Activated CD8-positive, alpha-beta memory T cell treated with anti-CD3 and anti-CD28 coated beads for 1 hour (primary cell): ENCODE data around the gene SLC38A3.
"Not testable (repeated sequence)": the region's sequence is repeated elsewhere in the genome, so short reads cannot be mapped to it uniquely, and the experiment has no call there.

Experiments used
- DNase-seq, 2 donors: peaks; one replicate each; pipeline ENCODE4 v3.0.0-alpha.2; 2020; ENCODE audit warnings: low read depth in 1 of 2; ENCODE audit errors: extremely low read depth in 1 of 2

The SLC38A3 gene

GRCh38 chr3:50245831-50246516, 40.9 kb downstream of the SLC38A3 start:
- DNase-seq, result peak; percentile 90 to 96

GRCh38 chr3:50246517-50246954, 41.5 kb downstream of the SLC38A3 start:
- peak; percentile 59 to 60 for DNase-seq

- DNase-seq, result no peak
Observed at GRCh38 chr3:50248387-50248786, 43.3 kb downstream of the SLC38A3 start.

GRCh38 chr3:50249457-50249856, 44.4 kb downstream of the SLC38A3 start:
- DNase-seq, result no peak

GRCh38 chr3:50250514-50250913, 45.4 kb downstream of the SLC38A3 start:
- DNase-seq, result no peak

- no peak for DNase-seq
Observed at GRCh38 chr3:50251220-50251619, 46.1 kb downstream of the SLC38A3 start.

GRCh38 chr3:50254577-50255250, 49.6 kb downstream of the SLC38A3 start:
- no peak for DNase-seq

- no peak for DNase-seq
Observed at GRCh38 chr3:50255251-50255615, 50.2 kb downstream of the SLC38A3 start.

GRCh38 chr3:50256978-50257890, 52.2 kb downstream of the SLC38A3 start:
- DNase-seq, result no peak

GRCh38 chr3:50258029-50258680, 53.1 kb downstream of the SLC38A3 start:
- no peak for DNase-seq

- DNase-seq, result no peak
Observed at GRCh38 chr3:50258979-50259378, 53.9 kb downstream of the SLC38A3 start.

- no peak for DNase-seq
Observed at GRCh38 chr3:50259432-50260026, 54.5 kb downstream of the SLC38A3 start.

GRCh38 chr3:50260027-50260941, 55.2 kb downstream of the SLC38A3 start:
- DNase-seq, result peak; percentile 46 to 75

GRCh38 chr3:50260942-50261441, 55.9 kb downstream of the SLC38A3 start:
- no peak for DNase-seq

- no peak for DNase-seq
Observed at GRCh38 chr3:50261505-50261904, 56.4 kb downstream of the SLC38A3 start.

GRCh38 chr3:50262200-50262599, 57.1 kb downstream of the SLC38A3 start:
- DNase-seq, result not testable (repeated sequence)

GRCh38 chr3:50262778-50263177, 57.7 kb downstream of the SLC38A3 start:
- DNase-seq, result no peak

- no peak for DNase-seq
Observed at GRCh38 chr3:50263478-50264382, 58.7 kb downstream of the SLC38A3 start.
